Transverse colon (tissue), 4 donors: ENCODE measurements around the gene INSYN2B. TPM values are rescaled to one million over a fixed set of nuclear protein-coding genes. Genes with fewer than 3 reads are reported as not detected.

Experiments used
- DNase-seq: peaks from one replicate; pipeline ENCODE4 v3.0.0-alpha.2; 2019
- H3K27ac ChIP-seq, 4 donors: fragments of 200-600 bp; sonication (generic); 2 replicates each; pipeline ENCODE4 v1.5.1; 2016 to 2018; ENCODE audit warnings: inconsistent platforms in 4 of 4
- H3K27me3 ChIP-seq: fragments of 200-600 bp; sonication (generic); 2 replicates; pipeline ENCODE4 v1.5.1; 2017; ENCODE audit warnings: inconsistent platforms
- H3K36me3 ChIP-seq, 4 donors: fragments of 200-600 bp; sonication (generic); 2 replicates each; pipeline ENCODE4 v1.5.1; 2017 to 2019; ENCODE audit warnings: inconsistent platforms in 4 of 4
- H3K4me1 ChIP-seq, 4 donors: fragments of 200-600 bp; sonication (generic); 2 replicates each; pipeline ENCODE4 v1.5.1; 2017 to 2020; ENCODE audit warnings: inconsistent platforms in 4 of 4
- H3K4me3 ChIP-seq, 4 donors: fragments of 200-600 bp; sonication (generic); 1 replicate in 1 of 4; 2 replicates in 3 of 4; pipeline versions ENCODE4 v1.5.1 to v1.6.1; 2017 to 2019; ENCODE audit warnings: inconsistent platforms in 4 of 4
- H3K9me3 ChIP-seq, 2 donors: fragments of 200-600 bp; sonication (generic); 2 replicates each; pipeline ENCODE4 v1.5.1; 2017 to 2019; ENCODE audit warnings: inconsistent platforms in 2 of 2
- EP300 ChIP-seq: sonication (generic); formaldehyde crosslinking; IDR thresholded peaks from one replicate; pipeline ENCODE4 v1.6.1; 2017; ENCODE audit warnings: antibody characterized with exemption, low read depth
- POLR2A ChIP-seq: fragments of 450-650 bp; IDR thresholded peaks from one replicate; pipeline ENCODE4 v1.6.1; 2016; ENCODE audit warnings: antibody characterized with exemption, mild to moderate bottlenecking, moderate library complexity
- POLR2AphosphoS5 ChIP-seq, 3 donors: sonication (generic); formaldehyde crosslinking; IDR thresholded peaks; one replicate each; pipeline ENCODE4 v1.6.1; 2016; ENCODE audit warnings: antibody characterized with exemption in 3 of 3
- WGBS, 2 donors: methylation state at CpG; one replicate each; pipeline ENCODE4 v1.1.5; 2018; ENCODE audit warnings: low coverage in 1 of 2; 5-methylcytosine and 5-hydroxymethylcytosine counted together
- in situ Hi-C, 4 donors: fragments of 200-750 bp; cut with MboI; loops; one replicate each; pipeline versions ENCODE4 v1.15.0 to v1.15.1; 2017; ENCODE audit warnings: low sequenced_read_pairs in 3 of 4, low pct_ligation_motif_present in 1 of 4, low pct_unique_long_range_greater_than_20kb in 1 of 4
- intact Hi-C: fragments of 100-400 bp; cut with DNase I; formaldehyde crosslinking; loops from one replicate; pipeline ENCODE4 v1.15.1; 2023; ENCODE audit warnings: low total_unique reads
- total RNA-seq, 4 donors: library from RNA; depleted of rRNA; stranded (reverse); fragments of >200 nt; gene quantifications; one replicate each; pipeline ENCODE4 v1.1.0, GENCODE V29; 2016
- TF ChIP-seq, protein P1 (sequence below), 5 experiments: fragments of 200-600 bp in 3 of 5; fragments of 450-650 bp in 2 of 5; sonication (generic) in 3 of 5; IDR thresholded peaks; 1 replicate in 2 of 5; 2 replicates in 3 of 5; pipeline ENCODE4 v1.5.1; 2016 to 2017; ENCODE audit warnings: antibody characterized with exemption in 5 of 5, inconsistent platforms in 3 of 5, mild to moderate bottlenecking in 2 of 5, moderate library complexity in 1 of 5

INSYN2B gene
- total RNA-seq, 4 donors from 2014 or later = not detected

DNA sequence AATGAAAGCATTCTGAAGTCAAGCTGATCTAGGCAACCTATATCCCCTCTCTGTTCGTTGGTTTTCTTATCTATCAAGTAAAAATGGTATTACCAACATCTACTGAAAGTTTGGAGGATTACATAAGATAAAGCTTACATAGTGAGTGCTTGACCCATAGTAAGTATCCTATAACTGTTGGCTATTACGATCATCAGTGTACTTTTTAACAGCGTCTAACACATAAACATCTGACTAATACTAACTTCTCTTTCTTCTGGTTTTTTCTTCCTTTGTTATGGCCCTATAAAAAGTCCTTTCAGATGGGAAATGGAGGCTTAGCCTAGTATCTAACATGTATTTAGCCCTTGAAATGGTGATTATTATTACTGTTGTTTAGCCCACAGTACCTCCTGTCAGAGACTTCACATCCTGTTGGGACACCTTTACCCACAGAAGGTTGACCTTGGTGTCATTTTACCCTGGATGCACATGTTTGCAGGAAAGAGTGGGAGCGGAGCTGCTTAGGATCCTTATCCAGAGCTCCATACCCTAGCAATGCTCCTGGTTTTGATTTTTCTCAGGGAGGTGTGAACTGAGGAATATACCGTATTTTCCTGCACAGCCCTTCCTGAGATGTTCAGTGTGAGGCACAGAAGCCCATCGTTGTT, 6.0 kb downstream of the INSYN2B start:
- Histone ChIP-seq H3K9me3 (no peaks in the 10 kb centered on the region), H3K4me1 (no peaks in the 10 kb centered on the region), H3K4me3 (no peak overlapping the region), H3K27ac (no peak overlapping the region), H3K27me3 (peaks cover 5% of the 10 kb centered on the region), H3K36me3 (no peaks in the 10 kb centered on the region)
- WGBS, 2 donors = 55 to 73% methylated on average over 5 to 6 of the region's 6 CpGs
- TF ChIP-seq POLR2AphosphoS5 (IDR thresholded peaks at IDR 0.05) (no peak), POLR2A (no peak), EP300 (no peak)
- TF ChIP-seq, protein P1, sequence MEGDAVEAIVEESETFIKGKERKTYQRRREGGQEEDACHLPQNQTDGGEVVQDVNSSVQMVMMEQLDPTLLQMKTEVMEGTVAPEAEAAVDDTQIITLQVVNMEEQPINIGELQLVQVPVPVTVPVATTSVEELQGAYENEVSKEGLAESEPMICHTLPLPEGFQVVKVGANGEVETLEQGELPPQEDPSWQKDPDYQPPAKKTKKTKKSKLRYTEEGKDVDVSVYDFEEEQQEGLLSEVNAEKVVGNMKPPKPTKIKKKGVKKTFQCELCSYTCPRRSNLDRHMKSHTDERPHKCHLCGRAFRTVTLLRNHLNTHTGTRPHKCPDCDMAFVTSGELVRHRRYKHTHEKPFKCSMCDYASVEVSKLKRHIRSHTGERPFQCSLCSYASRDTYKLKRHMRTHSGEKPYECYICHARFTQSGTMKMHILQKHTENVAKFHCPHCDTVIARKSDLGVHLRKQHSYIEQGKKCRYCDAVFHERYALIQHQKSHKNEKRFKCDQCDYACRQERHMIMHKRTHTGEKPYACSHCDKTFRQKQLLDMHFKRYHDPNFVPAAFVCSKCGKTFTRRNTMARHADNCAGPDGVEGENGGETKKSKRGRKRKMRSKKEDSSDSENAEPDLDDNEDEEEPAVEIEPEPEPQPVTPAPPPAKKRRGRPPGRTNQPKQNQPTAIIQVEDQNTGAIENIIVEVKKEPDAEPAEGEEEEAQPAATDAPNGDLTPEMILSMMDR (IDR thresholded peaks at IDR 0.05) = no peak
- intact Hi-C loops = no loop called here
- in situ Hi-C loops = no loop called here
- DNase-seq = no peak

DNA sequence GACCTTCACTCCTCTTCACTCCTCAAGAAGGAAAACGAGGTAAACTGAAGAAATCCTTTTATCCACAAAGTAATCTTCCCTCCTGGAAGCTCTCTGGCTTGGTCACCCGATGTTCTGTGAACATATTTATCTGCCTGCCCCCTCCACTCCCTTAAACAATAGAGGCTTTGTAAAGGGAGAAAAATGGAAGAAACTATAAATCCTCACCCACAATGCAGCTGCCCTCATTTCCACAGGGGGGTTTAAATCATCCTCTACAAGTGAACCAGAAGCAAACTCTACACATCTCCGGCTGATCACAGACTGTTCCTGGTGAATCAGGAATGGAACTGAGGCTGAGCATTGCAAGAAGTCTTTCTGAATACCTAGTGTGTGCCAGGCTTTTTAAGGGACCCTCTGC, 7.2 kb downstream of the INSYN2B start:
- no peak for TF ChIP-seq POLR2AphosphoS5 (IDR thresholded peaks at IDR 0.05)
- TF ChIP-seq, protein P1 (IDR thresholded peaks at IDR 0.05) = no peak
- no peak for TF ChIP-seq POLR2A
- no peak for TF ChIP-seq EP300
- H3K4me3 ChIP-seq = no peak overlapping the region
- H3K9me3 ChIP-seq = no peaks in the 10 kb centered on the region
- intact Hi-C loops (no loop called here), in situ Hi-C loops (no loop called here)
- H3K4me1 ChIP-seq = no peaks in the 10 kb centered on the region
- H3K27me3 ChIP-seq = no peaks in the 10 kb centered on the region
- H3K36me3 ChIP-seq = no peaks in the 10 kb centered on the region
- 42 to 61% methylated on average over 2 to 3 of the region's 3 CpGs for WGBS, 2 donors
- DNase-seq = no peak
- no peak overlapping the region for H3K27ac ChIP-seq

DNA sequence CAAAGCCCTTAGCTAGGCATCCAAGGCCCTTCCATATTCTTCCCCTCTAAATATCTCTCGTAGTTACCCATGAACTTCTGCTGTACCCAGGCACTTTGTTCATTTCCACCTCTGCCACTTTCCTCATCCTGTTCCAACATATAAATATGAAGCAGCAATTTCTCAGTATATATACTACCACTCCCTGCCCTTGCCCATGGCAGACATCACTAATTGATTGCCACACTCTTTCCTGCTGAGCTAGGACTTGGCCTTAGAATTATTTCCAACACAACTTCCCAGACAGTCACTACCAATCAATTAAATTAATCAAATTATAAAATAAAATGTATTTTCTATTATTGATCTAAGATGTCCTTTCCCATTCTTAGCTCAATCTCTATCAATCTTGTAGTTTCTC, 8.5 kb downstream of the INSYN2B start:
- no peak for DNase-seq
- no peaks in the 10 kb centered on the region for H3K36me3 ChIP-seq
- in situ Hi-C loops (no loop called here), intact Hi-C loops (no loop called here)
- no peaks in the 10 kb centered on the region for H3K4me1 ChIP-seq
- H3K9me3 ChIP-seq = no peaks in the 10 kb centered on the region
- no peaks in the 10 kb centered on the region for H3K27me3 ChIP-seq
- H3K27ac ChIP-seq = no peak overlapping the region
- no peak overlapping the region for H3K4me3 ChIP-seq
- 89% methylated on average over 1 of the region's 1 CpG; no CpG with 5 or more reads in 1 of the 2 donors for WGBS, 2 donors
- TF ChIP-seq, protein P1 (IDR thresholded peaks at IDR 0.05) = no peak
- TF ChIP-seq EP300 (no peak), POLR2AphosphoS5 (IDR thresholded peaks at IDR 0.05) (no peak), POLR2A (no peak)

DNA sequence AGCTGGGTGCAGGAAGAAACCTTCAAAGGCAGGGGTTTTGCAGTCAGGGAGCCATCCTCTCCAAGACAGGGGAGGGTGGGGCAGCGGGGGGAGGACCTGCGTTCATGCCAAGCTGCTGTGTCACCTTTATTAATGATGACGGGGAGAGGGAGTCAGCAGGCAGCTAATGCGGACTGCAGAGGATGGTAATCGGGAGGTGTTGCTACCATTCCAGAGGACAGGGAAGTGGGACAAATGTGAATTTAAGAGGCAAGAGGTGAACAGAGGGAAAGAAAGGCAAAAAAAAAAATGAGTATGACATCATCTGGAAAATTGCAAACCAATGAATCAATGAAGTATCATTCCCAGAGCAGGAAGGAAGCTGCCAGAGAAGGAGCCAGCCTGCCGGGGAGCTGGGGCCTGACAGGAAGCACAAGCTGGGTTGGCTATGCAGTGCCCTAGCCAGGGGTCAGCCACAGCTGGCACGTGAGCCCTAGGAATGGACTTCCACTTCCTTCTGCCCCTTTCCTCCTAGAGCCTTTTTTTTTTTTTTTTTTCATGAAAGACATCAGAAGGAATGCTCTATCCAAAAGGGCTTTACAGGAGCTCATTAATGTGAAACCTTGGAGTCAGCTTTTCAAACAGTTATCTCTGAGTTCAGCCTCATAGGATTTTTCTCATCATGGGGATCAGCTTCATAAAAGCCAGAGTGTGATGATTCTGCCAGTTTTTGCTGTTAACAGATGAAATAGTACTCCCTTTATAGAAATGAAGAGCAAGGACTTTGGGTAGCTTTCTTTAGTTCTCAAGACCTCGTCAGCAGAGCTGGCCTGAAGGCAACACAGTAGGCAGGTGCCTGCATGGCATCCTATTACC, 9.2 kb downstream of the INSYN2B start:
- Histone ChIP-seq H3K4me1 (no peaks in the 10 kb centered on the region), H3K27me3 (no peaks in the 10 kb centered on the region), H3K36me3 (no peaks in the 10 kb centered on the region), H3K4me3 (no peak overlapping the region), H3K27ac (no peak overlapping the region), H3K9me3 (no peaks in the 10 kb centered on the region)
- no peak for DNase-seq
- 40 to 72% methylated on average over 3 to 8 of the region's 8 CpGs for WGBS, 2 donors
- in situ Hi-C loops = no loop called here
- intact Hi-C loops = no loop called here
- no peak for TF ChIP-seq POLR2AphosphoS5 (IDR thresholded peaks at IDR 0.05)
- no peak for TF ChIP-seq EP300
- TF ChIP-seq, protein P1 (IDR thresholded peaks at IDR 0.05) = no peak
- no peak for TF ChIP-seq POLR2A
